ENCODE measurements around the gene DHRS11.

DHRS11 gene

GRCh38 chr17:36591434-36592315 is at the start of gene DHRS11:
DHRS11 (plus strand) TSS chr17:36591879; CDS start chr17:36592010, 131 bp downstream.
- DNase-seq = peak; percentile 47

GRCh38 chr17:36542755-36543154 is 48.9 kb upstream of the DHRS11 start:
- no peak for DNase-seq

GRCh38 chr17:36544044-36544306 is 47.7 kb upstream of the DHRS11 start:
- DNase-seq = no peak

- DNase-seq = peak; percentile 80
Measured at GRCh38 chr17:36544307-36545076, 47.2 kb upstream of the DHRS11 start, which contains the start of gene GGNBP2. GGNBP2 (plus strand) TSS chr17:36544919; CDS start chr17:36545725, 806 bp downstream.

GRCh38 chr17:36545077-36545464 is 46.6 kb upstream of the DHRS11 start:
- no peak for DNase-seq

- DNase-seq = peak; percentile 92
Measured at GRCh38 chr17:36545465-36546417, 45.9 kb upstream of the DHRS11 start.

GRCh38 chr17:36546418-36547093 is 45.1 kb upstream of the DHRS11 start:
- DNase-seq = no peak

- no peak for DNase-seq
Measured at GRCh38 chr17:36547776-36548175, 43.9 kb upstream of the DHRS11 start.

- no peak for DNase-seq
Measured at GRCh38 chr17:36550491-36551417, 40.9 kb upstream of the DHRS11 start.

GRCh38 chr17:36553459-36553858 is 38.2 kb upstream of the DHRS11 start:
- DNase-seq = no peak

- no peak for DNase-seq
Measured at GRCh38 chr17:36566081-36566480, 25.6 kb upstream of the DHRS11 start.

GRCh38 chr17:36575028-36575427 is 16.7 kb upstream of the DHRS11 start:
- DNase-seq = no peak

- no peak for DNase-seq
Measured at GRCh38 chr17:36576793-36577192, 14.9 kb upstream of the DHRS11 start.

- DNase-seq = no peak
Measured at GRCh38 chr17:36578671-36579070, 13.0 kb upstream of the DHRS11 start.

GRCh38 chr17:36583787-36584186 is 7.9 kb upstream of the DHRS11 start:
- DNase-seq = no peak

GRCh38 chr17:36586138-36586537 is 5.5 kb upstream of the DHRS11 start:
- DNase-seq = no peak

- no peak for DNase-seq
Measured at GRCh38 chr17:36590082-36590481, 1.6 kb upstream of the DHRS11 start.

GRCh38 chr17:36592316-36592715 is 637 bp downstream of the DHRS11 start:
- no peak for DNase-seq

- no peak for DNase-seq
Measured at GRCh38 chr17:36592716-36593321, 1.1 kb downstream of the DHRS11 start.

- no peak for DNase-seq
Measured at GRCh38 chr17:36593656-36594316, 2.1 kb downstream of the DHRS11 start.
